Nucleus accumbens (tissue), 56 donors: ENCODE results near the gene PCNX2.

Experiments
- DNase-seq, 56 donors: peaks; one replicate each; lab custom pipeline; 2025; lab: John Stamatoyannopoulos, UW

Gene PCNX2

GRCh38 chr1:232996143-232996542 lies 299.4 kb downstream of the PCNX2 start:
- no peak for DNase-seq

DNA sequence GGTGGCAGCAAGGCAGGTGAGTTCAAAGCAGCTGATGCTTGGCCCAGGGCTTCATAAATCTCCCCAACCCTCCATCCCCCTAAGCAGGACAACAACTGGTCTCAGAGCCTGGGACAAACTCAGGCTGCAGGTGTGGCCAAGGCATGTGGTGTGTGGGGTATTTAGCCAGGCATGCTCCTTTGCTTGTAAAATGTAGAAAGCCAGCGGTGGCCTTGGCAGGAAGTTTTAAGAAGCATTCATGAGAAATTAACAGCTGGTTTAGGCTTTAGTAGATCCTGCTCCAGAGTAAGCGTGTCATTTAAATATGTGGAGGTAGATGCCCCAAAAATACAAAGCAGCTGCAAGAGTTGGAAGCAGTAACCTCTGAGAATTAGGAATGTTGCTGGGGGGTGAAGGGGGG lies 300.3 kb downstream of the PCNX2 start:
- no peak for DNase-seq

- no peak for DNase-seq
Measured at GRCh38 chr1:232993555-232993954, 302.0 kb downstream of the PCNX2 start.

GRCh38 chr1:232992227-232992626 lies 303.3 kb downstream of the PCNX2 start:
- DNase-seq: no peak

DNA sequence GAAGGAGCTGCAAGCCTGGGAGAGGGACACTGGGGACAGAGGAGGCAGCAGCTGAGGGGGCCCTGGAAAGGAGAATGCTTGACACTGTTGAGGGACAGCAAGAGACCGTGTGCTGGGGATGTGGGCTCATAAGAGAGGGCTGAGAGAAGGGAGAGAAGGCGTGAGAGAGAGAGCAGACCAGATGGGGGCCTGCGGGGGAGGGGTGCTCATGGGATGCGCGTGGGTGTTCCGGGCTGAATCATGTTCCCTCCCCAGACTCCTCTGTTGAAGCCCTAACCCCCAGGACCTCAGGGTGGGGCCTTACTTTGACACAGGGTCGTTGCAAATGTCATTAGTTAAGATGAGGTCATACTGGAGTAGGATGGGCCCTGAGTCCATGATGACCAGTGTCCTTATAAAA lies 304.3 kb downstream of the PCNX2 start:
- no peak for DNase-seq

- DNase-seq: no peak
Measured at GRCh38 chr1:232990176-232991128, 305.1 kb downstream of the PCNX2 start.

- peak in 19 of 56 donors; percentile 9 to 58 (median 29) for DNase-seq
Measured at GRCh38 chr1:232988572-232989040, 306.9 kb downstream of the PCNX2 start.

DNA sequence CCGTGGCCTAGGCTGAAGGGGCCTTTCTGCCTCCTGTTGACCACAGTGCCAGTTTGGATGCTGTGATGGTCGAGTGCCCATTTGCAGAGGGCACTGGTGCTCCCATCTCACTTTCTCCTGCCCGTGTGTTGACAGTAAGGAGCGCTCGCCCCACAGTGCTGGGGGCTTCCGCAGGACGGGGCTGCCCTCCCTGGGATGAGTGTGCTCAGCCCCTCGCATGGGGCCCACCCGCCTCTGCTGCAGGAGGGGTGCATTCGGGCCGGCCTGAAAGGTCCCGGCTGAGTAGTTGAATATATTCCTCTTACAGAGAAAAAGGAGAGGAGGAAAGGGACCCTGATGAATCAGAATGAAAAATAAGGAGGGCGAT lies 307.8 kb downstream of the PCNX2 start:
- no peak for DNase-seq

- DNase-seq: no peak
Measured at GRCh38 chr1:232987046-232987773, 308.3 kb downstream of the PCNX2 start.

DNA sequence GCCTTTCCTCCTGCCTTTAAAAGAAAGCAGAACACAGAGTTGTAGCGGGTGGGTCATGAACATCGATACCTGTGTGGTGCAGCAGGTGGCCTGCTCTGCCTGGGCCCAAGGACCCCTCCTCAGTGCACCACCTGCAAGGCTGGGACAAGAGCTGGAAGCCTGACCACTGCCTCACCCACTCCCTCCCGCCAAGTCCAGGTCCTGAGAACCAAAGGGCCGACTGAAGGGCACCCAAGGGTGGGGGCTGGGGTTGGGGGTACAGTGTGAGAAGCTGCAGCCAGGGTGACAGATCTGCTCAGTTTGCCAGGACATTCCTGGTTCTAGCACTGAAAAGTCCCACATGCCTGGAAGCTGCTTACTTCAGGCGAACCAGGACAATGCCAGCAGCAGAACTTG lies 309.0 kb downstream of the PCNX2 start:
- no peak for DNase-seq

DNA sequence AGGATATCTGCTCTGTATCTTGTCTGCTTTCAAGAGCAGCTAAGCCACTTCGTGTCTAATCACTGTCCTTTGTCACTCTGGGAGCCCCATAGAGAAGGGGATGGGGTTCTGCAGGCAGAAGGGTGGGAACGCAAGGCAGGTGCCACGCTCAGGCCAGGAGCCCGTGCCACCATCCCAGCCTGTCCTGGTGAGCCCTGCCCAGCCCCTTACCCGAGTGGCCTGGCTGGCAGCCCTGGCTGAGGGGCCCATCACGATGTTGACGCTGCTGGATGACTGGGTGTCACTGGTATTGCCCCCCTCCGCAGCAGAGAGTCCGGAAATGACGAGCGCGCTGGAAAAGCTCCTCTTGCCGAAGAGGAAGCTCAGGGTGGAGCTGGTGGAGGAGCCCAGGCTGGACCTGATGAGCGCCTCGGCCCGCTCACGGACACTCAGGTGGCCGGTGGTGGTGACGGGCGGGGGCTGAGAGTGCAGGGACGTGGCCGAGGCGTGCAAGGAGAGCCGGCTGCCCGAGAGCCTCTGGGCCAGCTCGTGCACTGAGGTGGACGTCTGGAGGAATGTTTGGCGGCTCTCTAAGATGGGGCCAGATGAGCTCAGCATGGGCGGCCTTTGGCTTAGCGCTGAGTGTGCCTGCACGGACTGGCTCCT lies 309.5 kb downstream of the PCNX2 start:
- no peak for DNase-seq

- DNase-seq: peak in 43 of 56 donors; percentile 15 to 78 (median 47)
Measured at GRCh38 chr1:232984577-232985425, 310.7 kb downstream of the PCNX2 start.

DNA sequence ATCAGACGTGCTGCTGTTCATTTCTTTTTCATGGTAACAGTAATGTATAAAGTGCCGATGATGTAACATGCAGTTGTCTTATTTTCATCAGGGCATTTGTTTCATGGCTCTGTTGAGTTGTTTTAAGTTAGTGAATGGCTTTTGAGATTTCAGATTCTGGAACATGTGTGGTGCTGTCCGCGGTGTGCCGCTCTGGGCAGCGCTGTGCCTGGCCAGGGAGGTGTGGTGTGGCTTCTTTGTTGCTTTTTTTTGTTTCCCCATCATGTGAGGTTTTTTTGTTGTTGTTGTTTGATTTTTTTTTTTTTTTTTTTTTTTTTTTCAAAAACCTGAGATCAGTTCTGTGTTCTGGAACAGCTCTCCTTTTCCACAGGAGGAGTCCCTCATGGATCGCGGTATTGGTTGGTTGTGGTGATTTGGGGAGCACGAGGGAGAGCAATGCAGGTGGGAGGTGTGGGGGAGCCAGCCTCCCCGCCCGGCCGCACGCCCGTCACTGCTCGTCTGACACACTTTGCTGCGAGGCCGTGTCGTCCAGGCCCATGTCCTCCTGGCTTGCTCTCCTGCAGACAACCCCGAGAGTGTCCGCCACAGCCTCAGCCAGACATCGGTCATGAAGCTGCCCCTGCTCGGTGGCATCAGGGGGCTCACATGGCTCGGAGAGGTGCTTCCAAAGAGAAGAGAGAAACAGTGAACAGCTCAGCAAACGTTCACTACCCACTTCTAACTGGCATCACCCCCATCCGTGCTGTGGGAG lies 311.5 kb downstream of the PCNX2 start:
- DNase-seq: no peak

DNA sequence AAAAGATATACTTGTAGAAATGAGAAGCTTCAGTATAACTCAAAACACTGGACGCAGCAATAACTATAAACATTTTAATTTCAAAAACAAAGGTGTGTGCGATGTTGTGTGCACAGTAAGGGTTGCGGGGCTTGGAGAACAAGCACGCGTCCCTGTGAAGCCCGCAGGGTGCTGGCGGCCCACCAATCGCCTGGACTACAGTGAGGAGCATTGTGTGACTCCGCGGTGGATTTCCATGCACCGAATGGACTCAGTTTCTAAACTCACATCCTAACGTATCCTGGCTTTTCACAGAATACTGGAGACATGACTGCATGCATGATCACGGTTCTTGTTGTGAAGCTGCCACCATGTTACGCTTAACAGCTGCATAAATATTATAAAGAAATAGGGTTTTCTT lies 312.1 kb downstream of the PCNX2 start:
- peak in 10 of 56 donors; percentile 6 to 40 (median 18) for DNase-seq

DNA sequence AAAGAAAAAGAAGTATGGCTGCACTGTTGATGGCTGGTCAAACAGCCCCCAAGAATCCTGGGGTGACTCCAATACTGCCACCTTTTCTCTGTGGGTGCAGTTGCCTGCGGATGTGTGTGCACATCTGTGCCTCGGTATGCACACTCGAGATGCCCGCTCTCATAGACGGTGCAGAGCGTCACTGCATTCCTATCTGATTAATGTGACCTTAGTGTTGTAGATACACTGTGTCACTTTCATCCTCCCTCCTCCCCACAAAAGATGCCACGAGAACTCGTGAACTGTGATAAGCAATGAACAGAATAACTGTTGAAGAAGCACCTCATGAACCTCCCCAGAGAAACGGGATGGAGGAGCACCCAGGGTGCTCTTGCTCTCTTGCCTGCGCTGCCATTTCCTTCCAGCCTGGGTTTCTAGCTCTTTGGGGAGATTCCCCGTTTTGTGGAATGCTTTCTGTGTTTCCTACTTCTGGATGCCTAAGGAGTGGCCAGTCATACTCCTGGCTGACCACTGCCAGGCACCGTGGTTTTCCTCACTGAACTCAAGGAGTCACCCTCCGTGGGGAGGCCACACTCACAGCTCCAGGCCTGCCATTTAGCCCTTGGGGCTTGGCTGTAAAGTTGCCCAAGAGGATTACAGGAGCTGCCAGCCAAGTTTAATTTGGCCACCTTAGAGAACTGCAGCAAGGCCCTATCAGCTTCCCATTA lies 313.1 kb downstream of the PCNX2 start:
- no peak for DNase-seq

- peak in 13 of 56 donors; percentile 6 to 53 (median 29) for DNase-seq
Measured at GRCh38 chr1:232980986-232981560, 314.5 kb downstream of the PCNX2 start.

DNA sequence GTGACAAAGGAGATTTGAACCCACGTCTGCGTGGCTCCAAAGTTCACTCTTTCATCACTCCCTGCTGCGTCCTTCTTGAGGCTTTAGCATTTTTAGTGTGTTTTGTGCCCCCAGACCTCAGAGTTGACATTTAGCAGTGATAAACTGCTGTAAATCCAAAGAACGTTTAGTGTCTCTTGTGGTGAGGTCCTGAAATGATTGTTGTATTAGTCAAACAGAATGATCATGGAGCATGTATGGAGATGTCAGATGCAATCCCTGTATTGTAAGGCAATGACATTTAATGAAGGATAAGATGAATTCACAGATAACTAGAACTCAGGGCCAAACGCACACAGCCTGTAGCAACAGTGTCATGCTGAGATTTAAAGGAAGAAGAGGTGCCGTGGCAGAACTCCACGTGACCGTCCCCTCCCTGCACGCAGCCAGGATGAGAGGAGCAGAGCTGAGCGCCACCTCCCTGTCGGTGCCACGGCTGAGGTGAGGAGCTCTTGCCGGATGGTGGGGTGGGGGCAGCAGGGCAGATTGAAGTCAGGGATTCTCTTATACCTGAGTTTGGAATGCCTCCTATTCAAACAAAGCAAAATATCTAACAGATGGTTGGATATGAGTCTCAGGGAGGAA lies 315.1 kb downstream of the PCNX2 start:
- peak in 34 of 56 donors; percentile 8 to 80 (median 39) for DNase-seq

DNA sequence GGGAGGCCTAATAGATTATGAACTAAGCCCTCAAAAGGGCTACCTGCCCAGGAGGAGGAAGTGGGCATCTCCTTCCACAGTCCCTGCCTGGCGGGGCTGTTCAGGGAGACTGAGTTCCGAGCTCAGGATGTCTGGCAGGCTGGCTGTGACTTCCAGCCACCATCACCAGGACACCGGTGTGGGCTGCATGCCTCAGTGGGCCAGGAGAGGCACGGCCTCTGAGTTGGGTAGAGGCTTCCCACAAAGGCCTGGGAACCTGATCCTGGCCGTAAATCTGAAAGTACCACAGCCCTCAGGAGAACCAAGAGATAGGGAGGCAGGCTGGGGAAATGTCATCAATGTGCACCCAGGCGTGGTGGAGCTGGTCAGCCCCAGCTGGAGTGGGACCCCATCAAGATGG lies 316.0 kb downstream of the PCNX2 start:
- no peak for DNase-seq
